Smooth muscle cell (in vitro differentiated cells): Measurements from ENCODE around the gene SMIM44. TPM values are rescaled to one million over a fixed set of nuclear protein-coding genes. Genes with fewer than 3 reads are reported as not detected.

Experiments
- DNase-seq: peaks from one replicate; lab custom pipeline; 2025; ENCODE audit not compliant: unreplicated experiment; lab: John Stamatoyannopoulos, UW
- H2AFZ ChIP-seq: fragments of 200-600 bp; sonication (generic); 2 replicates; pipeline ENCODE4 v1.6.0; 2016; ENCODE audit warnings: antibody characterized with exemption, low read depth, mild to moderate bottlenecking
- H3F3A ChIP-seq: fragments of 200-600 bp; sonication (generic); 2 replicates; pipeline ENCODE4 v1.6.0; 2017; ENCODE audit warnings: antibody characterized with exemption, low read depth
- H3K27ac ChIP-seq: fragments of 200-600 bp; sonication (generic); 2 replicates; pipeline ENCODE4 v1.5.1; 2016; ENCODE audit warnings: low read depth, mild to moderate bottlenecking
- H3K27me3 ChIP-seq: fragments of 200-600 bp; sonication (generic); 2 replicates; pipeline ENCODE4 v1.6.1; 2016; ENCODE audit warnings: low read depth, mild to moderate bottlenecking
- H3K36me3 ChIP-seq: fragments of 200-600 bp; sonication (generic); 2 replicates; pipeline ENCODE4 v1.5.1; 2016; ENCODE audit warnings: low read depth
- H3K4me1 ChIP-seq: fragments of 200-600 bp; sonication (generic); 2 replicates; pipeline ENCODE4 v1.5.1; 2016; ENCODE audit warnings: low read depth
- H3K4me2 ChIP-seq: fragments of 200-600 bp; sonication (generic); 2 replicates; pipeline ENCODE4 v1.6.0; 2016; ENCODE audit warnings: mild to moderate bottlenecking
- H3K4me3 ChIP-seq: fragments of 200-600 bp; sonication (generic); 2 replicates; pipeline ENCODE4 v1.5.1; 2016; ENCODE audit warnings: mild to moderate bottlenecking
- H3K79me2 ChIP-seq: fragments of 200-600 bp; sonication (generic); 2 replicates; pipeline ENCODE4 v1.6.0; 2016; ENCODE audit warnings: low read depth, mild to moderate bottlenecking
- H3K9ac ChIP-seq: fragments of 200-600 bp; sonication (generic); 2 replicates; pipeline ENCODE4 v1.6.0; 2016; ENCODE audit warnings: low read depth
- H3K9me3 ChIP-seq: fragments of 200-600 bp; sonication (generic); replicated peaks from 2 replicates; pipeline ENCODE4 v1.5.1; 2016; ENCODE audit warnings: low read depth
- H4K20me1 ChIP-seq: fragments of 200-600 bp; sonication (generic); 2 replicates; pipeline ENCODE4 v1.6.0; 2016; ENCODE audit warnings: low read depth
- WGBS: methylation state at CpG from one replicate; pipeline ENCODE4 v1.1.7; 2016; ENCODE audit warnings: low lambda C conversion rate; 5-methylcytosine and 5-hydroxymethylcytosine counted together
- polyA plus RNA-seq: library from polyadenylated mRNA; unstranded; fragments of >200 nt; fragmentation: Nextera tagmentation; extraction: Ambion mirVana; gene quantifications from 2 replicates; pipeline ENCODE4 v1.2.1, GENCODE V29; 2016
- total RNA-seq: library from RNA; depleted of rRNA; stranded (reverse); fragments of >200 nt; gene quantifications from 2 replicates; pipeline ENCODE4 v1.2.3, GENCODE V29; 2014
- TF ChIP-seq, protein P1 (sequence below): fragments of 200-600 bp; sonication (generic); IDR thresholded peaks from 2 replicates; pipeline ENCODE4 v1.5.1; 2017; ENCODE audit warnings: borderline replicate concordance, mild to moderate bottlenecking, antibody characterized with exemption; ENCODE audit not compliant: insufficient read depth, poor library complexity, severe bottlenecking

SMIM44 gene
- total and polyA plus RNA-seq, 2 experiments from 2014 or later = not detected

DNA sequence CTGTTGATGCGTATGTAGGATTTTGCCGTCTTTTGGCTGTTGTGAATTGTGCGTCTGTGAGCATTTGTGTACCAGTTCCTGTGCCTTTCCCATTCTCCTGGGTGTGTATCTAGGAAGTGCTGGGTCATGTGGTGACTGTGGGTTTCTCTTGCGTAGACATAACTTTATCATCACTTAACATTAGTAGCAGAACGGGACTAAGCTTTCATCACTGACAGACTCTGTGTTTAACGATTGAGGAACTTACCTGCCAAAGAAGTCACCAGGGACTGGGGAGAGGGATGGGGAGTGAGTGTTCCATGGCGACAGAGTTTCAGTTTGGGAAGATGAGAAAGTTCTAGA lies 37.8 kb upstream of the SMIM44 start:
- Histone ChIP-seq H3K79me2 (peaks cover 54% of the 10 kb centered on the region), H3K27me3 (no peaks in the 10 kb centered on the region), H3F3A (no peaks in the 10 kb centered on the region), H4K20me1 (peaks cover 97% of the 10 kb centered on the region), H3K4me2 (peak overlapping the region; percentile 18), H3K9ac (peak overlapping the region; percentile 27), H3K36me3 (no peaks in the 10 kb centered on the region), H2AFZ (no peak overlapping the region), H3K9me3 (no peaks in the 10 kb centered on the region), H3K27ac (peak overlapping the region; percentile 84), H3K4me3 (no peak overlapping the region), H3K4me1 (no peaks in the 10 kb centered on the region)
- WGBS = 76% methylated on average over 7 of the region's 7 CpGs
- TF ChIP-seq, protein P1, sequence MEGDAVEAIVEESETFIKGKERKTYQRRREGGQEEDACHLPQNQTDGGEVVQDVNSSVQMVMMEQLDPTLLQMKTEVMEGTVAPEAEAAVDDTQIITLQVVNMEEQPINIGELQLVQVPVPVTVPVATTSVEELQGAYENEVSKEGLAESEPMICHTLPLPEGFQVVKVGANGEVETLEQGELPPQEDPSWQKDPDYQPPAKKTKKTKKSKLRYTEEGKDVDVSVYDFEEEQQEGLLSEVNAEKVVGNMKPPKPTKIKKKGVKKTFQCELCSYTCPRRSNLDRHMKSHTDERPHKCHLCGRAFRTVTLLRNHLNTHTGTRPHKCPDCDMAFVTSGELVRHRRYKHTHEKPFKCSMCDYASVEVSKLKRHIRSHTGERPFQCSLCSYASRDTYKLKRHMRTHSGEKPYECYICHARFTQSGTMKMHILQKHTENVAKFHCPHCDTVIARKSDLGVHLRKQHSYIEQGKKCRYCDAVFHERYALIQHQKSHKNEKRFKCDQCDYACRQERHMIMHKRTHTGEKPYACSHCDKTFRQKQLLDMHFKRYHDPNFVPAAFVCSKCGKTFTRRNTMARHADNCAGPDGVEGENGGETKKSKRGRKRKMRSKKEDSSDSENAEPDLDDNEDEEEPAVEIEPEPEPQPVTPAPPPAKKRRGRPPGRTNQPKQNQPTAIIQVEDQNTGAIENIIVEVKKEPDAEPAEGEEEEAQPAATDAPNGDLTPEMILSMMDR = no peak
- DNase-seq = no peak

- H3K27me3 ChIP-seq = no peaks in the 10 kb centered on the region
- TF ChIP-seq, protein P1 = peak; percentile 9
- H3K4me1 ChIP-seq = no peaks in the 10 kb centered on the region
- peak overlapping the region; percentile 27 for H3K9ac ChIP-seq
- H3F3A ChIP-seq = no peaks in the 10 kb centered on the region
- H2AFZ ChIP-seq = no peak overlapping the region
- H3K4me3 ChIP-seq = no peak overlapping the region
- peak overlapping the region; percentile 84 for H3K27ac ChIP-seq
- no peaks in the 10 kb centered on the region for H3K9me3 ChIP-seq
- H3K4me2 ChIP-seq = peak overlapping the region; percentile 18
- no peaks in the 10 kb centered on the region for H3K36me3 ChIP-seq
- no peak for DNase-seq
- H4K20me1 ChIP-seq = peaks cover 98% of the 10 kb centered on the region
- WGBS = 76% methylated on average over 34 of the region's 37 CpGs
- H3K79me2 ChIP-seq = peaks cover 60% of the 10 kb centered on the region
These were observed 37.2 kb upstream of the SMIM44 start for GRCh38 chr19:3520166-3521103.

- no peak for DNase-seq
- Histone ChIP-seq H3F3A (no peaks in the 10 kb centered on the region), H3K4me3 (no peak overlapping the region), H3K27me3 (no peaks in the 10 kb centered on the region), H3K36me3 (no peaks in the 10 kb centered on the region), H3K79me2 (peaks cover 74% of the 10 kb centered on the region), H2AFZ (no peak overlapping the region), H3K4me2 (no peak overlapping the region), H3K4me1 (no peaks in the 10 kb centered on the region), H3K27ac (no peak overlapping the region), H4K20me1 (peaks cover 100% of the 10 kb centered on the region), H3K9ac (no peak overlapping the region), H3K9me3 (no peaks in the 10 kb centered on the region)
- TF ChIP-seq, protein P1 = no peak
- WGBS = 88% methylated on average over 18 of the region's 18 CpGs
These were observed 35.9 kb upstream of the SMIM44 start for GRCh38 chr19:3519126-3519525.
